ENCODE measurements around the gene LDB2. TPM values are rescaled to one million over a fixed set of nuclear protein-coding genes. Genes with fewer than 3 reads are reported as not detected.

Gene LDB2
- total and polyA plus RNA-seq, 7 donors: 7.0 to 18.9 (median 10.1) TPM

GRCh38 chr4:16717266-16717970 is 181.0 kb downstream of the LDB2 start:
- DNase-seq (no peak), ATAC-seq (no peak)
- no peaks in the 10 kb centered on the region for H3K36me3 ChIP-seq (ENCODE audit: insufficient read depth in 1 of 2, low read depth in 1 of 2)

DNA sequence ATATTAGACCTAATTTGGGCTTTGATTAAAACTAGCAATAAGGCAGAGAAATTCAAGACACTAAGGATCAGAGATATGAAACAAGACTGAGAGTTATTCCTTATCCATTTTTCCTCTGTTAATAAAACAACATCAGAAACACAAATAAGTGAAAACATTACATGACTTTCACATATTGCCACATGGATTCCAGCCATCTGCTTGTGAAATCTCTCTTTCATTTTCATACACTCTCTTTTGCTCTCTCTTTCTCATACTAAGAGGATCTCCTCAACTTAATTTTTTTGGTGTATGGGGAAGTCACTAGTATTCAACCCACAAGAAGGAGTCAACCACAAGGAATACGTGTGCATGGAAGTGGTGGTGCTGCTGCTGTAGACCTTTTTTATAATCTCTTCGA is 183.0 kb downstream of the LDB2 start:
- Histone ChIP-seq H3K4me1 (no peaks in the 10 kb centered on the region), H3K27ac (no peak overlapping the region), H3K36me3 (ENCODE audit: insufficient read depth in 1 of 2, low read depth in 1 of 2) (no peaks in the 10 kb centered on the region), H3K4me3 (no peak overlapping the region), H3K9me3 (no peaks in the 10 kb centered on the region), H3K27me3 (ENCODE audit: insufficient read depth in 3 of 3, low read length in 2 of 3) (no peaks in the 10 kb centered on the region)
- DNase-seq (no peak), ATAC-seq (no peak)
- intact Hi-C loops (cut with DNase I): no loop called here
- no peak for TF ChIP-seq CTCF (IDR thresholded peaks at IDR 0.05)
- WGBS, 3 donors: 83 to 92% (median 86%) methylated on average over 2 of the region's 2 CpGs

More at GRCh38 chr4:16717266-16717970, 181.0 kb downstream of the LDB2 start:
- TF ChIP-seq CTCF (IDR thresholded peaks at IDR 0.05): no peak
- H3K4me1 ChIP-seq: no peaks in the 10 kb centered on the region
- H3K27ac ChIP-seq: no peak overlapping the region
- H3K27me3 ChIP-seq (ENCODE audit: insufficient read depth in 3 of 3, low read length in 2 of 3): no peaks in the 10 kb centered on the region
- intact Hi-C loops (cut with DNase I): no loop called here
- no peaks in the 10 kb centered on the region for H3K9me3 ChIP-seq
- H3K4me3 ChIP-seq: no peak overlapping the region
- WGBS, 3 donors: 46 to 66% (median 64%) methylated on average over 6 of the region's 6 CpGs

GRCh38 chr4:16714191-16714590 is 184.3 kb downstream of the LDB2 start:
- WGBS, 3 donors: 64 to 86% (median 85%) methylated on average over 1 of the region's 1 CpG
- no peak for DNase-seq
- intact Hi-C loops (cut with DNase I): no loop called here
- no peak overlapping the region for H3K27ac ChIP-seq
- no peak for ATAC-seq
- H3K4me1 ChIP-seq: no peaks in the 10 kb centered on the region
- TF ChIP-seq CTCF (IDR thresholded peaks at IDR 0.05): no peak
- no peak overlapping the region for H3K4me3 ChIP-seq
- no peaks in the 10 kb centered on the region for H3K27me3 ChIP-seq (ENCODE audit: insufficient read depth in 3 of 3, low read length in 2 of 3)
- no peaks in the 10 kb centered on the region for H3K9me3 ChIP-seq
- H3K36me3 ChIP-seq (ENCODE audit: insufficient read depth in 1 of 2, low read depth in 1 of 2): no peaks in the 10 kb centered on the region

DNA sequence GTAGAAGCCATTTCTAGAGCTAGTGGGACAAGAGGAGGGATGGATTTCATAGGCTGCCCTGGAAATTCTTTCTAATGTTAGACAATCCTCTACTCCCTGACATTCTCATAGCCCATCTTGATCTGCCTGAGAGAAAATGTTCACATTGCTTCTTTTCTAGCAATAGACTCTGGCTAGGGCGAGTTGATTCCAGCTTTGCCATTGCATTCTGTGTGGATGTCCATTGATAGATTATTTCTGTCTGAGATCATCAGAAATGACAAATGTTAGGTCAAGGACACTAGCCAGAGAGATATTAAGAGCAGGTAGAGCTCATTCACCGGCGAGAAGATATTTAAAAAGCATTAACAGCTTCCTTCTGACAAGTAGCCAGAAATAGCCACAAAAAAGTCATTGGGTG is 184.7 kb downstream of the LDB2 start:
- Histone ChIP-seq H3K27ac (no peak overlapping the region), H3K9me3 (no peaks in the 10 kb centered on the region), H3K27me3 (ENCODE audit: insufficient read depth in 3 of 3, low read length in 2 of 3) (no peaks in the 10 kb centered on the region), H3K4me3 (no peak overlapping the region), H3K4me1 (no peaks in the 10 kb centered on the region), H3K36me3 (ENCODE audit: insufficient read depth in 1 of 2, low read depth in 1 of 2) (no peaks in the 10 kb centered on the region)
- DNase-seq (no peak), ATAC-seq (no peak)
- TF ChIP-seq CTCF (IDR thresholded peaks at IDR 0.05): no peak
- 71 to 83% (median 78%) methylated on average over 3 of the region's 3 CpGs for WGBS, 3 donors
- intact Hi-C loops (cut with DNase I): no loop called here

DNA sequence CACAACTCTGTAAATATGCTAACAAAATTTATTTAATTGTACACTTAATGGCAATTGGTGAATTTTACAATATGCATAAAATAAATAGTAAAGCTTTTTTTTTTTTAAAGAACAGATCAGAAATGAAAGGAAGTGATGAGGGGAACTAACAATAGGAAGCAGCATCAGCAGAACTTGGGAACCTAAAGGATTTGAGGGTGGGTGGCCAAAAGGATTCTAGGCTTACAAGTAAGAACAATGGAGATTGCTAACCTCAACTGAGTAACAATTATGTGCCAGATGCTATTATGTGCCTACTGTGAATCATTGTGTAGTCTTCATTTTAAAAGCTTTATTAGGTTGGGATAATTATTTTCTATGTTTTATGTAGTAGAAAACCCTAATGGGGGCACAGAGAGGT is 185.2 kb downstream of the LDB2 start:
- no peak overlapping the region for H3K27ac ChIP-seq
- H3K4me1 ChIP-seq: no peaks in the 10 kb centered on the region
- no peak for TF ChIP-seq CTCF (IDR thresholded peaks at IDR 0.05)
- H3K36me3 ChIP-seq (ENCODE audit: insufficient read depth in 1 of 2, low read depth in 1 of 2): no peaks in the 10 kb centered on the region
- intact Hi-C loops (cut with DNase I): no loop called here
- no peaks in the 10 kb centered on the region for H3K27me3 ChIP-seq (ENCODE audit: insufficient read depth in 3 of 3, low read length in 2 of 3)
- DNase-seq: no peak
- ATAC-seq: no peak
- no peaks in the 10 kb centered on the region for H3K9me3 ChIP-seq
- no peak overlapping the region for H3K4me3 ChIP-seq

Measured in psoas muscle (tissue), 8 donors.